HCT116 (cell line): Measurements from ENCODE around the gene FGF19. TPM values are rescaled to one million over a fixed set of nuclear protein-coding genes. Genes with fewer than 3 reads are reported as not detected.

Experiments used
- ATAC-seq: fragments of 200-7000 bp; cut with Tn5 transposase; 2 replicates; pipeline ENCODE4 v1.9.1; 2020; ENCODE audit warnings: mild to moderate bottlenecking, moderate library complexity
- BruUV-seq: library from RNA; stranded (reverse); fragments of 400-500 nt; replicated peaks from 2 replicates; lab custom pipeline; 2021; lab: Mats Ljungman, UMichigan
- CTCF ChIA-PET: fragments of 300-600 bp; sonication (Branson Sonifier 250); formaldehyde crosslinking; loops from one replicate; lab custom pipeline; 2021; ENCODE audit warnings: antibody characterized with exemption; lab: Charles Lee
- POLR2A ChIA-PET: fragments of 300-600, 350-600 bp; sonication (Branson Sonifier 250); formaldehyde crosslinking; loops from one replicate; lab custom pipeline; 2021; ENCODE audit warnings: antibody characterized with exemption; lab: Charles Lee
- RAD21 ChIA-PET, 2 experiments: fragments of 300-600 bp; sonication (Branson Sonifier 250); formaldehyde crosslinking; loops; one replicate each; lab custom pipeline; 2023; ENCODE audit warnings: low total read pairs in 2 of 2; ENCODE audit not compliant: uncharacterized antibody in 2 of 2, unreplicated experiment in 2 of 2, low non-redundant PET in 1 of 2; lab: Charles Lee
- DNase-seq: peaks from one replicate; pipeline ENCODE4 v3.0.0-alpha.2; 2010; ENCODE audit warnings: low read depth, low spot score
- H2AFZ ChIP-seq: fragments of 200-600 bp; shearing (Covaris generic), sonication (generic); 2 replicates; pipeline ENCODE4 v1.6.1; 2017; ENCODE audit warnings: low read depth, mixed run types, mixed read lengths, antibody characterized with exemption, low read length; ENCODE audit not compliant: poor library complexity, severe bottlenecking
- H3K27ac ChIP-seq: 2 replicates; pipeline ENCODE4 v1.5.1; 2012; ENCODE audit warnings: low read depth, low read length
- H3K27me3 ChIP-seq: fragments of 200-600 bp; sonication (generic); 2 replicates; pipeline ENCODE4 v1.6.1; 2016; ENCODE audit warnings: mixed run types, low read length, mixed read lengths; ENCODE audit not compliant: insufficient read depth
- H3K36me3 ChIP-seq, 2 experiments: fragments of 200-500 bp in 1 of 2; fragments of 200-600 bp in 1 of 2; sonication (Bioruptor generic) in 1 of 2; sonication (generic) in 1 of 2; 2 replicates each; pipeline versions ENCODE4 v1.5.1 to v1.6.1; 2014 to 2016; ENCODE audit warnings: low read length in 2 of 2, inconsistent platforms in 1 of 2, mixed read lengths in 1 of 2, mixed run types in 1 of 2; ENCODE audit not compliant: insufficient read depth in 2 of 2, control insufficient read depth in 1 of 2
- H3K4me1 ChIP-seq, 2 experiments: fragments of 200-600 bp in 1 of 2; sonication (generic) in 1 of 2; 2 replicates each; pipeline versions ENCODE4 v1.5.1 to v1.6.1; 2012 to 2017; ENCODE audit warnings: low read length in 2 of 2, inconsistent platforms in 1 of 2, mild to moderate bottlenecking in 1 of 2, mixed read lengths in 1 of 2, mixed run types in 1 of 2, moderate library complexity in 1 of 2; ENCODE audit not compliant: insufficient read depth in 2 of 2, control insufficient read depth in 1 of 2
- H3K4me2 ChIP-seq: fragments of 200-600 bp; sonication (generic); 2 replicates; pipeline ENCODE4 v1.6.1; 2017; ENCODE audit warnings: mixed run types, low read length, mixed read lengths
- H3K4me3 ChIP-seq, 2 experiments: fragments of 200-600 bp in 1 of 2; sonication (generic) in 1 of 2; replicated peaks in 1 of 2; 2 replicates each; pipeline ENCODE4 v1.5.1; 2011 to 2016; ENCODE audit warnings: low read length in 2 of 2, control low read depth in 1 of 2, low read depth in 1 of 2, mild to moderate bottlenecking in 1 of 2, mixed read lengths in 1 of 2, mixed run types in 1 of 2
- H3K79me2 ChIP-seq: fragments of 200-600 bp; sonication (generic); 2 replicates; pipeline ENCODE4 v1.6.1; 2017; ENCODE audit warnings: mild to moderate bottlenecking, mixed run types, low read length, moderate library complexity, mixed read lengths; ENCODE audit not compliant: insufficient read depth
- H3K9ac ChIP-seq: fragments of 200-600 bp; sonication (generic); 2 replicates; pipeline ENCODE4 v1.6.1; 2016; ENCODE audit warnings: low read length, mixed read lengths
- H3K9me2 ChIP-seq: fragments of 200-600 bp; sonication (generic), shearing (Covaris generic); 2 replicates; pipeline ENCODE4 v1.6.1; 2017; ENCODE audit warnings: mixed run types, mild to moderate bottlenecking, moderate library complexity; ENCODE audit not compliant: insufficient read depth
- H3K9me3 ChIP-seq, 2 experiments: fragments of 200-500 bp in 1 of 2; fragments of 200-600 bp in 1 of 2; sonication (Bioruptor generic) in 1 of 2; sonication (generic) in 1 of 2; 2 replicates each; pipeline ENCODE4 v1.6.1; 2014 to 2017; ENCODE audit warnings: low read length in 2 of 2, mixed read lengths in 2 of 2, inconsistent platforms in 1 of 2, low read depth in 1 of 2, mild to moderate bottlenecking in 1 of 2, mixed run types in 1 of 2, moderate library complexity in 1 of 2; ENCODE audit not compliant: control insufficient read depth in 1 of 2, insufficient read depth in 1 of 2
- H4K20me1 ChIP-seq: fragments of 200-600 bp; sonication (generic), shearing (Covaris generic); 2 replicates; pipeline ENCODE4 v1.6.1; 2017; ENCODE audit warnings: mixed run types, mild to moderate bottlenecking, moderate library complexity; ENCODE audit not compliant: insufficient read depth
- ATF3 ChIP-seq: IDR thresholded peaks from 2 replicates; pipeline ENCODE4 v1.6.1; 2012
- CBX3 ChIP-seq: IDR thresholded peaks from 2 replicates; pipeline ENCODE4 v1.6.1; 2012; ENCODE audit warnings: low read depth
- CEBPB ChIP-seq: IDR thresholded peaks from 2 replicates; pipeline ENCODE4 v1.6.1; 2012; ENCODE audit warnings: low read depth
- CTCF ChIP-seq, 3 experiments: fragments of 200-600 bp in 1 of 3; sonication (generic) in 1 of 3; IDR thresholded peaks in 2 of 3; conservative IDR thresholded peaks in 1 of 3; 2 replicates each; pipeline ENCODE4 v1.5.1; 2012 to 2017; ENCODE audit warnings: low read depth in 2 of 3, low read length in 2 of 3, antibody characterized with exemption in 1 of 3, borderline replicate concordance in 1 of 3, control low read depth in 1 of 3, mild to moderate bottlenecking in 1 of 3, mixed read lengths in 1 of 3, mixed run types in 1 of 3, moderate library complexity in 1 of 3; ENCODE audit not compliant: insufficient read depth in 1 of 3
- EGR1 ChIP-seq: IDR thresholded peaks from 2 replicates; pipeline ENCODE4 v1.6.1; 2012; ENCODE audit warnings: low read depth
- ELF1 ChIP-seq: IDR thresholded peaks from 2 replicates; pipeline ENCODE4 v1.6.1; 2012; ENCODE audit warnings: low read depth, borderline replicate concordance
- EZH2phosphoT487 ChIP-seq: fragments of 200-600 bp; IDR thresholded peaks from 2 replicates; pipeline ENCODE4 v1.6.1; 2018; ENCODE audit warnings: antibody characterized with exemption, borderline replicate concordance
- FOSL1 ChIP-seq: IDR thresholded peaks from 2 replicates; pipeline ENCODE4 v1.6.1; 2012; ENCODE audit warnings: low read depth
- JUND ChIP-seq: IDR thresholded peaks from 2 replicates; pipeline ENCODE4 v1.6.1; 2012
- POLR2A ChIP-seq: IDR thresholded peaks from 2 replicates; pipeline ENCODE4 v1.7.0; 2011; ENCODE audit warnings: borderline replicate concordance; ENCODE audit not compliant: insufficient read depth, insufficient read length; ENCODE audit errors: extremely low read depth
- RAD21 ChIP-seq: IDR thresholded peaks from 2 replicates; pipeline ENCODE4 v1.6.1; 2012; ENCODE audit warnings: low read depth, mild to moderate bottlenecking
- REST ChIP-seq: IDR thresholded peaks from 2 replicates; pipeline ENCODE4 v1.6.1; 2012; ENCODE audit warnings: low read depth
- SIN3A ChIP-seq: IDR thresholded peaks from 2 replicates; pipeline ENCODE4 v1.6.1; 2012; ENCODE audit warnings: low read depth
- SP1 ChIP-seq: IDR thresholded peaks from 2 replicates; pipeline ENCODE4 v1.6.1; 2012; ENCODE audit warnings: low read depth
- TCF7L2 ChIP-seq: IDR thresholded peaks from 2 replicates; pipeline ENCODE4 v1.7.0; 2011; ENCODE audit warnings: borderline replicate concordance, inconsistent platforms; ENCODE audit not compliant: insufficient read depth, insufficient read length; ENCODE audit errors: extremely low read depth
- ZBTB33 ChIP-seq: IDR thresholded peaks from 2 replicates; pipeline ENCODE4 v1.6.1; 2011; ENCODE audit warnings: mild to moderate bottlenecking, low read length, moderate library complexity; ENCODE audit not compliant: insufficient replicate concordance; ENCODE audit errors: extremely low read depth
- ZNF274 ChIP-seq: fragments of 200-500 bp; sonication (Bioruptor generic); IDR thresholded peaks from 2 replicates; pipeline ENCODE4 v1.6.1; 2014; ENCODE audit warnings: mild to moderate bottlenecking, low read depth, low read length, inconsistent platforms
- intact Hi-C: fragments of 100-400 bp; cut with micrococcal nuclease; formaldehyde crosslinking; loops from 2 replicates; pipeline ENCODE4 v1.10.0; 2022
- total RNA-seq: library from RNA; stranded (reverse); gene quantifications from one replicate; pipeline ENCODE4 v1.2.1, GENCODE V29; 2021; ENCODE audit not compliant: unreplicated experiment

FGF19 gene
- total RNA-seq, 1 experiment from 2014 or later, result 37.5 TPM

GRCh38 chr11:69700278-69701140 lies 3.3 kb downstream of the FGF19 start (continued):
- TF ChIP-seq ZBTB33 (no peak), REST (no peak), SP1 (peak; percentile 66; the same call in 1 of the 2 replicates)

- no peaks in the 10 kb centered on the region for H4K20me1 ChIP-seq
- peaks cover 54 to 70% of the 10 kb centered on the region in 2 experiments for H3K4me1 ChIP-seq
- BruUV-seq, result no TSS peak
- H2AFZ ChIP-seq, result no peak overlapping the region
- H3K27ac ChIP-seq, result no peak overlapping the region
- H3K9me2 ChIP-seq, result no peaks in the 10 kb centered on the region
- H3K9ac ChIP-seq, result no peak overlapping the region
- ATAC-seq (no peak), DNase-seq (no peak)
- H3K4me2 ChIP-seq, result no peak overlapping the region
- RAD21 ChIA-PET, result no interaction called here
- CTCF ChIA-PET, result no interaction called here
- intact Hi-C loops, result no loop called here
- no peaks in the 10 kb centered on the region for H3K27me3 ChIP-seq
- no peaks in the 10 kb centered on the region; the same call in 1 of the 2 replicates for H3K79me2 ChIP-seq
- no peaks in the 10 kb centered on the region for H3K36me3 ChIP-seq
- no peak overlapping the region for H3K4me3 ChIP-seq
- POLR2A ChIA-PET, result interaction anchor here (0.8 kb wide), 1 partner anchor 13 kb away, joined by 3 read pairs; no protein-coding TSS in a partner anchor
- no peaks in the 10 kb centered on the region for H3K9me3 ChIP-seq
- TF ChIP-seq EZH2phosphoT487 (no peak), CEBPB (no peak), CTCF (IDR thresholded peaks at IDR 0.05 in 2 of 3, conservative IDR thresholded peaks at IDR 0.05 in 1 of 3; ENCODE audit: borderline replicate concordance in 1 of 3, insufficient read depth in 1 of 3, low read depth in 2 of 3, low read length in 2 of 3) (no peak), ELF1 (no peak), SIN3A (no peak), EGR1 (no peak), TCF7L2 (no peak), ZNF274 (no peak), JUND (no peak), POLR2A (no peak), CBX3 (no peak), FOSL1 (no peak), ATF3 (no peak), RAD21 (no peak)
These were observed 4.6 kb downstream of the FGF19 start for GRCh38 chr11:69699213-69699612.
